H54 (cell line): ENCODE measurements around the gene RBM3.
A peak's percentile ranks its signal among the peaks of the same experiment; 100 is the strongest.
"Not testable (repeated sequence)": the region's sequence is repeated elsewhere in the genome, so short reads cannot be mapped to it uniquely, and the experiment has no call there.

ENCODE experiments used
- DNase-seq: peaks from one replicate; pipeline ENCODE4 v3.0.0; 2011; ENCODE audit warnings: low spot score, mixed read lengths; ENCODE audit not compliant: insufficient read length
- FAIRE-seq: peaks from 3 replicates; lab custom pipeline; 2011; peaks lifted over from hg19 to GRCh38; lab: Jason Lieb, UNC
- POLR2A ChIP-seq: IDR thresholded peaks from 2 replicates; pipeline ENCODE4 v1.6.1; 2011; ENCODE audit warnings: low read depth, mild to moderate bottlenecking, low read length

RBM3 gene

GRCh38 chrX:48574270-48575266, at the start of gene RBM3:
TSS of gene RBM3 (plus strand) at chrX:48574484. CDS start at chrX:48575181, 697 bp downstream.
- TF ChIP-seq POLR2A: peak; percentile 65
- FAIRE-seq: no peak
- DNase-seq: peak; percentile 52

DNA sequence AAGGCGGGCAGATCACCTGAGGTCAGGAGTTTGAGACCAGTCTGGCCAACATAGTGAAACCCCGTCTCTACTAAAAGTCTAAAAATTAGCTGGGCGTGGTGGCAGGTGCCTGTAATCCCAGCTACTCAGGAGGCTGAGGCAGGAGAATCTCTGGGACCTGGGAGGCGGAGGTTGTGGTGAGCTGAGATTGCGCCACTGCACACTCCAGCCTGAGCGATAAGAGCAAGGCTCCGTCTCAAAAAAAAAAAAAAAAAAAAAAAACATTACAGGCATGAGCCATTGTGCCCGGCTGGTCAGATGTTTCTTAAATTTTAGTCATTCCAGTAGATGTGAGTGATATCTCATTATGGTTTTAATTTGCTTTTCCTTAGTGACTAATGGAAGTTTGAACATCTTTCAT, 48.4 kb upstream of the RBM3 start:
- FAIRE-seq, DNase-seq: not testable (repeated sequence)

DNA sequence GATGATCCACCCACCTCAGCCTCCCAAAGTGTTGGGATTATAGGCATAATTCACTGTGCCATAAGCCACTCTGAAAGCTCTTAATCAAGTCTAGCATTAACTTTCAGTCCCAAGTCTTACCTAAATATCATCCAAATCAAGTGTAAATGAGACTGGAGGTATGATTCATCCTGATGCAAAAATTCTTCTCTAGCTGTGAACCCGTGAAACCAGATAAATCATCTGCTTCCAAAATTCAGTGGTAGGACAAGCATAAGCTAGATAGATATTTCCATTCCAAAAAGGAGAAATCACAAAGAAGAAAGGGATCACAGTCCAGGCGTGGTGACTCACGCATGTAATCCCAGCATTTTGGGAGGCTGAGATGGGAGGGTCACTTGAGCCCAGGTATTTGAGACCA, 43.5 kb upstream of the RBM3 start:
- no peak for TF ChIP-seq POLR2A
- FAIRE-seq: no peak
- no peak for DNase-seq

DNA sequence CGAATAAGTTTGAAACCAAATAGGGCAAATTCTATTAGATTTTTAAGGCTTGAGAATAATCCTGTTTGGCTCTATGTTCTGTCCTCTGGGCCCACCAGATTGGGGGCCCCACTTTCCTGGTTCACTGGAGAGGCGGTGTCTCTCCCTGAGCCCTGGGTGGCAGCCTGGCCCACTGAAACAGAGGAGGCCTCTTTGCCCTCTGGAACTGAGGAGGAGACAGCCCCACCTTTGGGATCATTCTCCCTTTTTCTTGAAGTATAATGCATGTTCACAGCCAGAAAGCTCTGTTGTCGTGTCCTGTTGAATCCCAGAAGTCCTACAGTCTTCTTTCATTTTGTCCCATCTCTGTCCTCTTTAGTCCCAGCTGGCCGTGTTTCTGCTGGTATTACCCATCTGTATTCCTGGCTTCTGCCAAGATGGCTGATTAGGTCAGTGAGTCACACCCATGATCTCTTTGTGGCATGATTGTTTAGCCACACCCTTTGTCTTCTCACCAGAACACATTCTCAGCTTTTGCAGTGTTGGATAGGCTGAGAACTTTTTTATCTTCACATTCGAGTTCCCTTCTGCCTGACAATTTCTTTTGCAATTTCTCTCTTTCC, 42.8 kb upstream of the RBM3 start:
- FAIRE-seq: no peak
- TF ChIP-seq POLR2A: no peak
- no peak for DNase-seq

DNA sequence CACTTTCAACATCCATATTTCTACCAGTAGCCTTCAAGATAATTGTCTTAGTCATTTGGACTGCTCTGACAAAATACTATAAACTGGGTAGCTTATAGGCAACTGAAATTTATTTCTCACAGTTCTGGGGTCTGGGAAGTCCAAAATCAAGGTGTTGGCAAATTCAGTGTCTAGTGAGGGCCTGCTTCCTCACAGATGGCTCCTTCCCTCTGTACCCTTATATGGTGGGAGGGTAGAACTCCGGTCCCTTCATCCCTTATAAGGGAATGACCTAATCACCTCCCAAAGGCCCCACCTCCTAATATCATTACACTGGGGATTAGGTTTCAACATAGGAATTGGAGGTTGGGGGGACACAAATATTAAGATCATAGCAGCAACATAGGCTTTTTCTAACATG, 42.1 kb upstream of the RBM3 start:
- FAIRE-seq (no peak), DNase-seq (no peak)
- TF ChIP-seq POLR2A: no peak

GRCh38 chrX:48533165-48533564, 41.1 kb upstream of the RBM3 start:
- no peak for TF ChIP-seq POLR2A
- DNase-seq (no peak), FAIRE-seq (no peak)

DNA sequence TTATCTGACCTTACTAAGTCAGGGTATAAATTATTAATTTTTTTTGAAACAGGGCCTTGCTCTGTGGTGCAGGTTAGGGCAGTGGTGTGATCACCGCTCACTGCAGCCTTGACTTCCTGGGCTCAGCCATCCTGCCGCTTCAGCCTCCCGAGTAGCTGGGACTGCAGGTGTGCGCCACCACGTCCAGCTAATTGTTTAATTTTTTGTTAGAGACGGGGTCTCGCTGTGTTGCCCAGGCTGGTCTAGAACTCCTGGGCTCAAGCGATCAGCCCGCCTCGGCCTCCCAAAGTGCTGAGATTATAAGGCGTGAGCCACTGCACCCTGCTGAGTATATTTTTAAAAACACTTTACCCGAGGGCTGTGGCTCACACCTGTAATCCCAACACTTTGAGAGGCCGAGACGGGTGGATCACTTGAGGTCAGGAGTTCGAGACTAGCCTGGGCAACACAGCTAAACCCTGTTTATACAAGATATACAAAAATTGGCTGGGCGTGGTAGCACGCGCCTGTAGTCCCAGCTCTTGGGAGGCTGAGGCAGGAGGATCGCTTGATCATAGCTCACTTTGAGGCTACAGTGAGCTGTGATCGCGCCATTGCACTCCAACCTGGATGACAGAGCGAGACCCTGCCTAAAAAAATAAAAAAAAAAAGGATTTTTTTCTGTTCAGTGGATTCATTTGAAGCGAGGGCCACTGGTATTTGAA, 35.5 kb upstream of the RBM3 start:
- no peak for TF ChIP-seq POLR2A
- DNase-seq (no peak), FAIRE-seq (no peak)

DNA sequence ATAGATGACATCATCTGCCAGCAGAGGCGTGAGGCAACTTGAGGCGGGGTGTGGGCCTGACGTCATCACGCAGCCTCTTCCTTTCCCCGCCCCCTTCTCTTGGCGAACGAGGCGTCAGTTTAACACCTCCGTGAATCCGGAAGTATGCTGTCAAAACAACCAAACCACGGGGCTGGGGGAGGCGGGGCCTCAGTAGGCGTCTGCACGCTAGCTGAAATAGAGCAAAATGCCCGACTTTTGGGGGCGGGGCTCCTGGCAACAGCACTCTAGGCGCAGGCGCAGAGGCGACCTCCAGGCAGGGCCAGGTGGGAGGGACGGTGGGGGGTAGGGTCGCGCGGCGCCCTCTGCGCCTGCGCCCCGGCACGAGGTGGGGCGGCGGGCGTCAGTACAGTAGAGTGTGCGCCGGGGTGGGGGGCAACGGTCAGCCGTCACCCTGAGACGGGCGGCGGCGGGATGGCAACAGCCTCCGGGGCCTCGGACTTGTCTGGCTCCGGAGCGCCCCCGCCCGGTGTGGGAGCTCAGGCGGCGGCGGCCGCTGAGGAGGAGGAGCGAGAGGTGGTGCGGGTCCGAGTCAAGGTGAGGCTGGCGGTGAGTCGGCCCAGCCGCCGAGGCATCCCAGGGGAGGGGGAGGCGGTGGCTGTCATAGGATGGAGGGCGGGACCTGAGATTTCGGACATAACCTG, 34.8 kb upstream of the RBM3 start, which contains the start of gene TBC1D25:
Gene TBC1D25, plus strand, starts transcription at position 370 of the 683 bp plus-strand sequence. Its CDS starts 84 bp downstream, at position 454.
- peak; percentile 30 for DNase-seq
- no peak for FAIRE-seq
- peak; percentile 35; the same call in 1 of the 2 replicates for TF ChIP-seq POLR2A

DNA sequence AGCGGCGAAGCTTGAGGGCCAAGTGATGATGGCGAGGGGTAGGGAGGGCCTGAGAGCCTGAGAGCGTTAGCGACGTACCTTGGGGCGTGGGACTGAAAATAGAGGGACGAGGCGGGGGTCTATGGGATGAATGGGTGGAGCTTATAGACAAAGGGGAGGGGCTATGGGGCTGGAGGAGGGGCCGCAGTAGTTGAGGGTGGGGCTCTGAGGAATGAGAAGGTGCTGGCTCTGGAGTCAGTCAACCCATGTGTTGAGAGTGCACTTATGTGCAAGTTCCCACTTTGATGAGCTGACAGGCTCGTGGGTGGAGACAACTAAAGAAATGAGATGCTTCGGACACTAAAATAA, 34.3 kb upstream of the RBM3 start:
- no peak for TF ChIP-seq POLR2A
- FAIRE-seq: no peak
- DNase-seq: no peak

- DNase-seq (no peak), FAIRE-seq (no peak)
- TF ChIP-seq POLR2A: no peak
These were observed 33.8 kb upstream of the RBM3 start for GRCh38 chrX:48540480-48540879.

DNA sequence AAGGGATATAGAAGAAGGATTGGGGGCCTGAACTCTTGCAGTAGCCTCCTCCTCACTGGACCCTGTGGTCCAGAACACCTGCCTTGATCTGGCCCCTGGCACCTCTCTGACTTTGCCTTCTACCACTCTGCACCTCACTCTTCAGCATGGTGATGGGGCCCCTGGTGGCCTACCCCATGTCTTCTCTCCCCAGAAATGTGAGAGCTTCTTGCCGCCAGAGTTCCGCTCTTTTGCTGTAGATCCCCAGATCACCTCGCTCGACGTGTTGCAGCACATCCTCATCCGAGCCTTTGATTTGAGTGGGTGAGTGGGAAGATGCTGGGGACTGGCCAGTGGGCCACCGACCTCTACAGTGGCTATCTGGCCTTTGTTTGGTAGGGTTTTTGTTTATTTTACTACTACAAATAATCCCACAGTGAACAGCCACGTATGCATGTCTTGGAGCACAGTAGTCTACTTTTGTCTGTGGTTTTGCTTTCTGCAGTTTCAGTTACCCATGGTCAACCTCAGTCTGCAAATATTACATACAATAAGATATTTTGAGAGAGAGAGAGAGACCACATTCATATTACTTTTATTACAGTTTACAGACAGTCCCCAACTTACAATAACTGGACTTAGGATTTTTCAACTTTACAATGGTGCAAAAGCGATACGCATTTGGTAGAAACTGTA, 33.0 kb upstream of the RBM3 start:
- no peak for FAIRE-seq
- no peak for TF ChIP-seq POLR2A
- no peak for DNase-seq

DNA sequence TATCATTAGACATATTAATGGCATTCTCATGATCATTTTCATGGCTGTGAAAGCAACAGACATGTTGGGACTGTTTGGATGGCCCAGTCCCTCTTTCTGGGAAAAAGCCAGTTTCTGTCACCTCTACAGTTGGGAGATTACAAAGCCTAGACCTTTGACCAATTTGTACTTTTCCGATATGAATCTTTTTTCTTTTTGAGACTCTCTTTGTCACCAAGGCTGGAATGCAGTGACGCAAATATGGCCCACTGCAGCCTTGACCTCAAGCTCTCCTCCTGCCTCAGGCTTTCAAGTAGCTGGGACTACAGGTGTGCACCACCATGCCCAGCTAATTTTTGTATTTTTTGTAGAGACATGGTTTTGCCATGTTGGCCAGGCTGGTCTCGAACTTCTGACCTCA, 25.4 kb upstream of the RBM3 start:
- no peak for DNase-seq
- TF ChIP-seq POLR2A: no peak
- no peak for FAIRE-seq

DNA sequence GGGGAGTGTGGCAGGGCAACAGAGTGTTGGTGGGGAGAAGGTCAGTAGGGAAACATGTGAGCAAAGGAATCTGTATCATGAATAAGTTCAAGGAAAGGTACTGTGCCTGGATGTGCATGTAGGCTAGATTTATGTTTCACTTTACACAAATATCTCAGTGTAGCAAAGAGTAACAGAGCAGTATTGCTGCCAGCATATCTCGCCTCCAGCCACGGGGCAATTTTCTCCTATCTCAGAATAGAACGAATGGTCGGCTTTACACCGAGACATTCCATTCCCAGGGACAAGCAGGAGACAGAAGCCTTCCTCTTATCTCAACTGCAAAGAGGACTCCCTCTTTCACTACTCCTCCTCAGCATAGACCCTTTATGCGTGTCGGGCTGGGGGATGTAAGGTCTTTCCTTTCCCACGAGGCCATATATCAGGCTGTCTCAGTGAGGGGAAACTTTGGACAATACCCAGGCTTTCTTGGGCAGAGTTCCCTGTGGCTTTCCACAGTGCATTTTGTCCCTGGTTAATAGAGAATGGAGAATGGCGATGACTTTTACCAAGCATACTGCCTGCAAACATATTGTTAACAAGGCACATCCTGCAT, 18.5 kb upstream of the RBM3 start:
- not testable (repeated sequence) for DNase-seq, FAIRE-seq
